DOHH2 (cell line): Measurements from ENCODE around the gene MTRFR.

ENCODE experiments used
- H3F3A ChIP-seq: fragments of 200-600 bp; sonication (generic), shearing (Covaris generic); 2 replicates; pipeline ENCODE4 v1.6.0; 2016; ENCODE audit warnings: antibody characterized with exemption, mild to moderate bottlenecking; ENCODE audit not compliant: control insufficient read depth, insufficient read depth
- H3K27ac ChIP-seq: fragments of 200-600 bp; sonication (generic); 2 replicates; pipeline ENCODE4 v1.5.1; 2014; ENCODE audit warnings: low read depth, mild to moderate bottlenecking, low read length, moderate library complexity
- H3K27me3 ChIP-seq: fragments of 200-600 bp; sonication (generic); 2 replicates; pipeline ENCODE4 v1.6.1; 2014; ENCODE audit warnings: mild to moderate bottlenecking, low read length, mixed read lengths; ENCODE audit not compliant: control insufficient read depth
- H3K36me3 ChIP-seq: fragments of 200-600 bp; sonication (generic); 2 replicates; pipeline ENCODE4 v1.6.1; 2014; ENCODE audit warnings: mild to moderate bottlenecking, low read length, moderate library complexity, mixed read lengths; ENCODE audit not compliant: control insufficient read depth
- H3K4me1 ChIP-seq: fragments of 200-600 bp; sonication (generic); 2 replicates; pipeline ENCODE4 v1.6.1; 2014; ENCODE audit warnings: mild to moderate bottlenecking, low read length, mixed read lengths; ENCODE audit not compliant: control insufficient read depth
- H3K4me2 ChIP-seq: fragments of 200-600 bp; sonication (generic); 2 replicates; pipeline ENCODE4 v1.6.0; 2014; ENCODE audit warnings: mild to moderate bottlenecking, low read length, moderate library complexity
- H3K4me3 ChIP-seq: fragments of 200-600 bp; sonication (generic); 2 replicates; pipeline ENCODE4 v1.5.1; 2014; ENCODE audit warnings: mild to moderate bottlenecking, low read length, mixed read lengths
- H3K79me2 ChIP-seq: fragments of 200-600 bp; sonication (generic); 2 replicates; pipeline ENCODE4 v1.6.1; 2014; ENCODE audit warnings: mild to moderate bottlenecking, low read length, mixed read lengths; ENCODE audit not compliant: control insufficient read depth
- H3K9me2 ChIP-seq: fragments of 200-600 bp; sonication (generic); replicated peaks from 2 replicates; pipeline ENCODE4 v1.6.1; 2014; ENCODE audit warnings: mild to moderate bottlenecking, low read length, mixed read lengths; ENCODE audit not compliant: control insufficient read depth
- H3K9me3 ChIP-seq: fragments of 200-600 bp; sonication (generic); 2 replicates; pipeline ENCODE4 v1.6.1; 2014; ENCODE audit warnings: antibody characterized with exemption, low read length, mixed read lengths; ENCODE audit not compliant: control insufficient read depth, insufficient read depth
- H4K20me1 ChIP-seq: fragments of 200-600 bp; sonication (generic); 2 replicates; pipeline ENCODE4 v1.6.0; 2014; ENCODE audit warnings: low read depth, mild to moderate bottlenecking, antibody characterized with exemption, low read length, moderate library complexity; ENCODE audit not compliant: control insufficient read depth, insufficient read depth
- CTCF ChIP-seq: fragments of 200-600 bp; sonication (generic); IDR thresholded peaks from one replicate; pipeline ENCODE4 v1.5.1; 2014; ENCODE audit warnings: antibody characterized with exemption, mild to moderate bottlenecking, low read depth, low read length; ENCODE audit not compliant: poor library complexity, severe bottlenecking
- EZH2phosphoT487 ChIP-seq: fragments of 200-600 bp; sonication (generic); IDR thresholded peaks from 2 replicates; pipeline ENCODE4 v1.6.1; 2017; ENCODE audit warnings: borderline replicate concordance, mild to moderate bottlenecking, antibody characterized with exemption, low read length, moderate library complexity, mixed read lengths

Gene MTRFR

DNA sequence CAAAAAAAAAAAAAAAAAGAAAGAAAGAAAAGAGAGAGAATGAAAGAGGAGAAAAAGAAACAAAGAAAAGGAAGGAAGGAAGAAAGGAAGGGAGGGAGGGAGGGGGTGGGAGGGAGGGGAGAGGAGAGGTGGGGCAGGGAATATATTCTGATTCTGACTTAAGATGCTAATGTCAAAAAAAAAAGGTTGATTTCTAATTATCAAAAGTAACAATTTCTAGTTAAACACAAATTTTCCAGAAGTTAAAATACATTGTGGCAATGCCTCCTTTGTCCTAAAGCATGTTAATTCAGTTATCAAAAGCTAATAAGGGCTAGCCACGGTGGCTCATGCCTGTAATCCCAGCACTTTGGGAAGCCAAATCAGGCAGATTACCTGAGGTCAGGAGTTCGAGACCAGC is 7.8 kb upstream of the MTRFR start:
- H3K9me2 ChIP-seq: no peaks in the 10 kb centered on the region
- TF ChIP-seq CTCF: no peak
- TF ChIP-seq EZH2phosphoT487: no peak
- no peaks in the 10 kb centered on the region for H3K9me3 ChIP-seq

GRCh38 chr12:123227581-123228258 is 5.5 kb upstream of the MTRFR start:
- H3K4me3 ChIP-seq: no peak overlapping the region
- H3K4me2 ChIP-seq: no peak overlapping the region
- H3K27ac ChIP-seq: no peak overlapping the region
- H4K20me1 ChIP-seq: no peaks in the 10 kb centered on the region
- no peaks in the 10 kb centered on the region for H3K27me3 ChIP-seq
- no peaks in the 10 kb centered on the region for H3K9me2 ChIP-seq
- H3K36me3 ChIP-seq: peaks cover 53% of the 10 kb centered on the region
- no peak for TF ChIP-seq CTCF
- TF ChIP-seq EZH2phosphoT487: no peak
- H3K79me2 ChIP-seq: peaks cover 80% of the 10 kb centered on the region
- 0 out of 2 replicates have a peak, but pooled peaks cover 3% of the 10 kb centered on the region for H3F3A ChIP-seq
- H3K9me3 ChIP-seq: no peaks in the 10 kb centered on the region
- peaks cover 42% of the 10 kb centered on the region for H3K4me1 ChIP-seq

More for the DNA sequence above, 7.8 kb upstream of the MTRFR start:
- Histone ChIP-seq H3K27ac (no peak overlapping the region), H3K36me3 (peaks cover 60% of the 10 kb centered on the region), H3K79me2 (peaks cover 63% of the 10 kb centered on the region), H3F3A (0 out of 2 replicates have a peak, but pooled peaks cover 3% of the 10 kb centered on the region), H3K4me3 (no peak overlapping the region), H3K4me1 (peaks cover 25% of the 10 kb centered on the region), H3K4me2 (no peak overlapping the region), H4K20me1 (no peaks in the 10 kb centered on the region), H3K27me3 (no peaks in the 10 kb centered on the region)

GRCh38 chr12:123229051-123229450 is 4.2 kb upstream of the MTRFR start:
- Histone ChIP-seq H3F3A (0 out of 2 replicates have a peak, but pooled peaks cover 3% of the 10 kb centered on the region), H3K9me2 (no peaks in the 10 kb centered on the region), H3K27ac (no peak overlapping the region), H3K4me2 (peak overlapping the region; percentile 99), H4K20me1 (no peaks in the 10 kb centered on the region), H3K9me3 (no peaks in the 10 kb centered on the region), H3K27me3 (no peaks in the 10 kb centered on the region), H3K79me2 (peaks cover 84% of the 10 kb centered on the region), H3K36me3 (peaks cover 54% of the 10 kb centered on the region), H3K4me3 (peak overlapping the region; percentile 39), H3K4me1 (peaks cover 42% of the 10 kb centered on the region)
- no peak for TF ChIP-seq EZH2phosphoT487
- TF ChIP-seq CTCF: no peak
